GM21528 (cell line): ENCODE results near the gene SOX21.
"Not testable (repeated sequence)": the region's sequence is repeated elsewhere in the genome, so short reads cannot be mapped to it uniquely, and the experiment has no call there.

Source experiments
- ATAC-seq: cut with Tn5 transposase; IDR thresholded peaks from one replicate; pipeline ENCODE4 v1.9.1; 2021; ENCODE audit warnings: mild to moderate bottlenecking, moderate library complexity; ENCODE audit not compliant: unreplicated experiment, low FRiP score

The SOX21 gene

DNA sequence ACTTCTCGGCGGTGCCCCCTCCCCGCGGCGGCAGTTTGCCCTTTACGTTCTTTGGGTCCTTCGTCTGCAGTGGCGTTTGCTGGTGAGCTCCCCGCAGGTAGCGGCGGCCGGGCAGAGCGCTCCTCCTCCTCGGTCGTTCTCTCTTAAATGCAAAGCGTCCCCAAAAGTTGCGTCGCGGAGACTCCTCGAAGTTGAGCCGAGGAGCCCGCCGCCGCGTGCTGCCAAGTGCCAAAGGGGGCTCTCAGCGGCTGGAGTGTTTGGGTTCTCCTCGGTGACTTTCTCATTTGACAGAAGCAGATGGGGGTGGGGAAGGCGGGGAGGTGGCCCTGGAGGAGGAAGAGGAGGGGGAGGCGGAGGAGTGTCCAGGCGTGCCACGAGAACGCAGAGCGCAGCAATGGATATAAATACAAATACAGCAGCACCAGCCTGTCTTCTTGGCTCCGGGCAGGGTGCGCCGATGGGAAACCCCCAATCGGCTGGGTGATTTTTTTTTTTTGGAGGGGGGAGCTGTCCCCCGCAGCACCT, at the start of gene SOX21:
SOX21 (minus strand) TSS at position 259 of the 525 bp plus-strand sequence. CDS start 496 bp downstream, outside the sequence.
- ATAC-seq: peak; percentile 7

GRCh38 chr13:94761407-94761806, 49.1 kb upstream of the SOX21 start:
- ATAC-seq: no peak

DNA sequence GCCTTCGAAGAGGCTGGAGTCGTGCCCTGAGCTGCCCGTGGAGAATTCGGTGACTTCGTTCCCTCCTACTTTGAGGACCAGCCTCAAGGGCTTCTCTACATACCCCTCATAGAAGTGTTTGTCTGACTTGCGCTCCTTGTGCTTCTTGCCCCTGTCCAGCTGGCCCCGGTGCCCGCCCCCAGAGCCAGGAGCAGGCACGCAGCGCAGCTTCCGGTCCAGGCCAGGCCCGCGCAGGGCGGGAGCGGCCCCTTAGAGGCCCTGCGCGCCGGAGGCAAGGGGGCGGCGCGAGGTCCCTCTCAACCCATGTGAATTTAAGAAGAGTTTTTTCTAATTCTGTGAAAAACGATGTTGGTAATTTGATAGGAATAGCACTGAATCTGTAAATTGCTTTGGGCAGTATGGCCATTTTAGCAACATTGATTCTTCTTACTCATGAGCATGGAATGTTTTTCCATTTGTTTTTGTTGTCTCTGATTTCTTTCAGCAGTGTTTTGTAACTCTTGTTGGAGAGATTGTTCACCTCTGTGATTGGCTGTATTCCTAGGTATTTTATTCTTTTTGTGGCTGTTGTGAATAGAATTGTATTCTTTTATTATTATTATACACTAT, 46.9 kb upstream of the SOX21 start:
- no peak for ATAC-seq

DNA sequence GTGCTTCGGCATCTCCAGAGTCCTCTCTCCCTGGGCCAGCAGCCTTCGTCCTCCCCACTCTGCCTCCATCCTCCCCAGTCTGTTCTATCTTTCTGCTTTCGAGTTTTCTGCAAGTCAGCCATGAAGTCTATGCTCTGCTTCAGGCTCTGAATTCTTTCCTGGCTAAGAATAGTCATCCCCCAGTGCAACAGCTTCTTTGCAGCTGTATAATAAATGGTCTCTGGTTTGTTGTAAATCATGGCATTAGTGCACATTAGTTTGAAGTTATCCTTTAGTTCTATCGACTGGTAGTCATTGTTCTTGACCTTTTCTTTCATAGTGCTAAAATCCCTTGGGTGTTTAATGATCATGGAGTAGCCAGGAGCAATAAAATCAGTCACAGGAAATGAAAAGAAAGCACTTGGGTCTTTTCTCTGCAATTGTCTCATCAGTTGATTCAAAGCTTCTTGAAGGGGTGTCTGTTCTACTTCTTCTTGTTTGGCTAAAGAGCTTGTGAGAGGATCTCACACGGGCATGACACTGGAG, 46.2 kb upstream of the SOX21 start:
- no peak for ATAC-seq

GRCh38 chr13:94753327-94753726, 41.0 kb upstream of the SOX21 start:
- ATAC-seq: no peak

DNA sequence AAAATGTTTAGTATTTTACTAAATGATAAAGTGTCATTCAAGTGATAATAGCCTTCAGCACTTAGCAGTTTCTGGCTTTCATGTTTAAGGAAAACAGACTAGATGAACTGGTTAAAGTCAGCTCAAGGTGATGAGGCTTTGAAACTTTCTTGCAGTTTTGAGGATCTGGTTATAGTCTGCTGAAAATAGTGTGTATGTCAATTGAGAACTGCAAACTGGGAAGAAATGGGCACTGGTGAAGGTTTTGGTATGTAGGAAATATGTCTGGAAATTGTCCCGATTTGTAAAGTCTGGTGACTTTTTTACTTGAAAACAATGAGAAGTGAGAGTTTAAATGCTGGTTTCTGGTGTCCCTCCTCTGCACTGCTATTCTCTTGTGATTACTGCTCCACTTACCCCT, 36.8 kb upstream of the SOX21 start:
- no peak for ATAC-seq

DNA sequence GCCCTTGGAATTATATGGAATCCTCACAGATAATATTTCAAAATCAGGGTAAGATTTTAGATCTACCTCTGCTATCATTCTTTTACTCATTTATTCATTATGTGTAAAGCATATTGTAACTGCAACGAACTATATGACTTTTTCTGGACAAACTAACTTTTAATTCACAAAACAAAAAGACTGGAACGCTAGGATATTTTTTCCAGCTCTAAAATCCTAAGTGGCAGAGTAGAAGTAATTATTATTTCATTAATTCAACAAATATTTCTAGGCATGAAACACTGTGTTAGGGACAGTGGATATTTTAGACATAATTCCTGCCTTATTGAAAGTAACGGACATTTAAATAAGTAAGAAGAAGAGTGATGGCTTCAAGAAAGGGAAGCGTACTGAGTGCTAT, 26.9 kb upstream of the SOX21 start:
- no peak for ATAC-seq

- no peak for ATAC-seq
Measured at GRCh38 chr13:94731028-94731427, 18.7 kb upstream of the SOX21 start.

DNA sequence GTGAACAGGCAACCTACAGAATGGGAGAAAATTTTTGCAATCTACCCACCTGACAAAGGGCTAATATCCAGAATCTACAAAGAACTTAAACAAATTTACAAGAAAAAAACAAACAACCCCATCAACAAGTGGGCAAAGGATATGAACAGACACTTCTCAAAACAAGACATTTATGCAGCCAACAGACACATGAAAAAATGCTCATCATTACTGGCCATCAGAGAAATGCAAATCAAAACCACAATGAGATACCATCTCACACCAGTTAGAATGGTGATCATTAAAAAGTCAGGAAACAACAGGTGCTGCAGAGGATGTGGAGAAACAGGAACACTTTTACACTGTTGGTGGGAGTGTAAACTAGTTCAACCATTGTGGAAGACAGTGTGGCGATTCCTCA, 17.6 kb upstream of the SOX21 start:
- ATAC-seq: not testable (repeated sequence)

DNA sequence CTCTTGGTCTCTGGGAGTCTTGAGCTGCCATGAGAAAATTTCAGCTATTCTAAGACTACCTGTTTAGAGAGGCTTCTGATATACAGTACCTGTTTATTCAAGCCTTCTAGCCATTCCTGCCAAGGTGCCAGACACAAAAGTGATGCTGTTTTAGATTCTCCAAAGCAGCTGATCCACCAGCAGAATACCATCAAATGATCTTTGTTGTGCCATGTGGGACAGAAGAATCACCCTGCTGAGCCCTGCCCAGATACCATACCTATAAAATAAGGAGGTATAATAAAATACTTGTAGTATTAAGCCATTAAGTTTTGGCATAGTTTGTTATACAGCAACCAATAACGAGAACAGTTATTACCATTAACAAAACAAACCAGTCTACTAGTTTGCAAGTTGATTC, 14.1 kb upstream of the SOX21 start:
- ATAC-seq: no peak

DNA sequence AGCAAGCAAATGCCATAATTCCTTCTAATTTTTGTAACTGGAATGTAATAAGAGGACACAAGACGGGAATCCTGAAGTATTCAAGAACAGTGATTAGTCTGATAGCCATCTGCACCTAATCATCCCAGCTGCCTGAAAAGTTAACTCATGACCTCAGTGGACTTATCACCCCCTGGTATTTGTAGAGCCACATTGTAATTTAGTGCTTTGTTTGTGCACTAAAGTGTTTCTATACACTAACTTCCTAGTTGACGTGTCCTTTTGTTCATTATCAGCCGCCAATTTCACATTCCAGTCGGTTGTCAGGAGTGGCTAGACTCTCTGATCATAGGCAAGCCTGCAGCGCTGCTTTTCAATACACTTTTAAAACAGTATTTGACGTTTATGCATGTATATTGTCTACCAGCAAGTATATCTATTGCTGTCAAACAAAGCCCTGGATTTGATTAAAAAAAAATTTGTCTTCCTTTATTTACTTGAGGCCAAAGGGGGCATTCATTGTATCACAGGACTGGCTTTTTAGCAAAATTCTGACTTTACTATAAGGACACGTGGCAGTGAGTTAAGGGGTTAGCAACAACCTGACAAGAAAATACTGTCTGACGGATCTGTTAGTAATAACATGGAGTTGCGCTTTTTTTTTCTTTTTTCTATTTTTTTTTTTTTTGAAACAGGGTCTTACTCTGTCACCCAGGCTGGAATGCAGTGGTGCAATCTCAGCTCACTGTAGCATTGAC, 10.4 kb upstream of the SOX21 start:
- ATAC-seq: no peak

GRCh38 chr13:94718697-94719096, 6.4 kb upstream of the SOX21 start:
- not testable (repeated sequence) for ATAC-seq

DNA sequence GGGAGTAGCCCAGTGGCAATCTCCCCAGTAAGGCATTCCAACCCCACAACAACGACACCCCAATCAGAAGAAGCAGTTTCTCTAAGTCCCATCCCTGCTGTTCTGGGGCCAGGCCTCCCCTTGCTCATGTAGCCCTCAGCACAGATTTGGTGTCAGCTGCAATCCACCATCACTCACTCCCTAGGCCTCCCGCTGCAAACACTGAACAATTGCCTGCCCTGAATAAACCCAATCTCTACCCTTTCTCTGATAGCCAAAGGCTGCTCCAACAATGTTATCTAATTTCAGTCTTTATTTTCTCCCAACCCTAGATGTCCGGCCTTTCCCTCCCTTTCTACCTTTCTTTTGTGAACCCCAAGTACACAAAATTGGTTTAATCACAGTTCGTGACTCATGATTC, 5.6 kb upstream of the SOX21 start:
- no peak for ATAC-seq

DNA sequence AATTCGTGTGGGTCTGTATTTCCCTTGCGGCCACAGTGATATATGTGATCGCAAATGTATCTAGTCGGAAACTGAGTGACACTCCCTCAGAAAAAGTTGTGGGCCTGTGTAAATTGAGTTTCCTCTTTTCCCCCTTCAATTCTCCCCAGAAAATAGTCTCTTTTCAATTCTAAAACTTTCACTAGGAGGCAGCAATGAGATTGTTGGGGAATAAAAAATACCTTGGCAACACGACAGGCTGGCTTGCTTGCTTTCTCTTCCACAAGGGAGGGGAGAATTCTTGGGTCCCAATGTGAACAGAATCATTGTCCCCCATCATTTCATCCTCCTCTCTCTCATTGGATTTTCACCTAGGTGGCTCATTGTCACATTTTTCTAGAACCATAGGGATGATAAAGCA, 3.7 kb upstream of the SOX21 start:
- ATAC-seq: no peak

GRCh38 chr13:94713561-94714182, 1.3 kb upstream of the SOX21 start:
- no peak for ATAC-seq

GRCh38 chr13:94712812-94713560, 641 bp upstream of the SOX21 start:
- ATAC-seq: no peak

GRCh38 chr13:94711561-94712286, 621 bp downstream of the SOX21 start:
- ATAC-seq: peak; percentile 23

- peak; percentile 65 for ATAC-seq
Measured at GRCh38 chr13:94710881-94711560, 1.3 kb downstream of the SOX21 start.

- no peak for ATAC-seq
Measured at GRCh38 chr13:94710065-94710781, 2.1 kb downstream of the SOX21 start.
